NCI-H748 (cell line): ENCODE data around the gene DUS2.
"Not testable (repeated sequence)": the region's sequence is repeated elsewhere in the genome, so short reads cannot be mapped to it uniquely, and the experiment has no call there.

Source experiments
- DNase-seq: peaks from one replicate; lab custom pipeline; 2025; ENCODE audit not compliant: unreplicated experiment; lab: John Stamatoyannopoulos, UW

DUS2 gene

GRCh38 chr16:67998231-67998778 is 24.8 kb upstream of the DUS2 start:
- DNase-seq = not testable (repeated sequence)

GRCh38 chr16:67998779-67999688 is 24.1 kb upstream of the DUS2 start, which contains the start of gene DPEP2:
Gene DPEP2, minus strand, starts transcription at chr16:67999484. Its CDS starts 6,272 bp downstream, at chr16:67993212.
- not testable (repeated sequence) for DNase-seq

GRCh38 chr16:67999985-68000384 is 23.1 kb upstream of the DUS2 start:
- DNase-seq = no peak

- no peak for DNase-seq
These were observed 22.6 kb upstream of the DUS2 start for GRCh38 chr16:68000450-68000849.

- DNase-seq = no peak
These were observed 20.1 kb upstream of the DUS2 start for GRCh38 chr16:68003031-68003430.

GRCh38 chr16:68005211-68005610 is 17.9 kb upstream of the DUS2 start:
- DNase-seq = no peak

GRCh38 chr16:68005786-68006286 is 17.2 kb upstream of the DUS2 start:
- DNase-seq = no peak

GRCh38 chr16:68009157-68009735 is 13.8 kb upstream of the DUS2 start:
- DNase-seq = no peak

- not testable (repeated sequence) for DNase-seq
These were observed 13.2 kb upstream of the DUS2 start for GRCh38 chr16:68009872-68010271.

GRCh38 chr16:68013440-68013839 is 9.6 kb upstream of the DUS2 start:
- DNase-seq = no peak

GRCh38 chr16:68015681-68016080 is 7.4 kb upstream of the DUS2 start, which contains the start of gene DPEP2NB:
Gene DPEP2NB, minus strand, starts transcription at chr16:68015911. Its CDS starts 141 bp downstream, at chr16:68015770.
- DNase-seq = no peak

GRCh38 chr16:68019167-68019680 is 3.9 kb upstream of the DUS2 start:
- DNase-seq = no peak

GRCh38 chr16:68021490-68021889 is 1.6 kb upstream of the DUS2 start:
- DNase-seq = no peak

- DNase-seq = no peak
These were observed 781 bp upstream of the DUS2 start for GRCh38 chr16:68022278-68022727.

GRCh38 chr16:68028996-68029395 is 5.9 kb downstream of the DUS2 start:
- DNase-seq = no peak

- DNase-seq = not testable (repeated sequence)
These were observed 7.0 kb downstream of the DUS2 start for GRCh38 chr16:68030108-68030507.

GRCh38 chr16:68031951-68032350 is 8.9 kb downstream of the DUS2 start:
- DNase-seq = no peak

- DNase-seq = no peak
These were observed 10.0 kb downstream of the DUS2 start for GRCh38 chr16:68033101-68033500.

GRCh38 chr16:68035227-68035626 is 12.1 kb downstream of the DUS2 start:
- DNase-seq = no peak

GRCh38 chr16:68037841-68038597 is 14.9 kb downstream of the DUS2 start:
- no peak for DNase-seq
